GM12873 (cell line): Measurements from ENCODE around the gene KLHL29.
A peak's percentile ranks its signal among the peaks of the same experiment; 100 is the strongest.

Experiments
- TF ChIP-seq, protein P1 (sequence below): IDR thresholded peaks from 2 replicates; pipeline ENCODE4 v1.5.1; 2012; ENCODE audit warnings: low read depth, mild to moderate bottlenecking, moderate library complexity, low read length, control low read depth; ENCODE audit not compliant: insufficient read depth; ENCODE audit errors: missing control alignments

Gene KLHL29

DNA sequence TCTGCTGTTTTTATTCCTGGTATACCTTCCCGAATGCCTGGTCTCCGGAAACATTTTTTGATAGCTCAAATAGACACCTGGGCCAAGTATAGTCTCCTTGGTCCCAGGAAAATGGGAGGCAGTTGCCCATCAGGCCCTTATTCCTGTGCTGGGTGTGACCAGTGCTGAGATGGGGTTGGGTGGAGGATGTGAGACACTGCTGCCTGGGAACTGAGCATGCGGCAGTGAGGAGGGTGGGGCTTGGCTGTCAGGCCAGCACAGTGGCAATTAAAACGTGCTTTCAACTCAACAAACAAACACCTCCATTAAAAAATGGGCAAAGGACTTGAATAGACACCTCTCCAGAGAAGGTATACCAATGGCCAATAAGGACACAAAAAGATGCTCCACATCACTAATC lies 12.5 kb downstream of the KLHL29 start:
- TF ChIP-seq, protein P1, sequence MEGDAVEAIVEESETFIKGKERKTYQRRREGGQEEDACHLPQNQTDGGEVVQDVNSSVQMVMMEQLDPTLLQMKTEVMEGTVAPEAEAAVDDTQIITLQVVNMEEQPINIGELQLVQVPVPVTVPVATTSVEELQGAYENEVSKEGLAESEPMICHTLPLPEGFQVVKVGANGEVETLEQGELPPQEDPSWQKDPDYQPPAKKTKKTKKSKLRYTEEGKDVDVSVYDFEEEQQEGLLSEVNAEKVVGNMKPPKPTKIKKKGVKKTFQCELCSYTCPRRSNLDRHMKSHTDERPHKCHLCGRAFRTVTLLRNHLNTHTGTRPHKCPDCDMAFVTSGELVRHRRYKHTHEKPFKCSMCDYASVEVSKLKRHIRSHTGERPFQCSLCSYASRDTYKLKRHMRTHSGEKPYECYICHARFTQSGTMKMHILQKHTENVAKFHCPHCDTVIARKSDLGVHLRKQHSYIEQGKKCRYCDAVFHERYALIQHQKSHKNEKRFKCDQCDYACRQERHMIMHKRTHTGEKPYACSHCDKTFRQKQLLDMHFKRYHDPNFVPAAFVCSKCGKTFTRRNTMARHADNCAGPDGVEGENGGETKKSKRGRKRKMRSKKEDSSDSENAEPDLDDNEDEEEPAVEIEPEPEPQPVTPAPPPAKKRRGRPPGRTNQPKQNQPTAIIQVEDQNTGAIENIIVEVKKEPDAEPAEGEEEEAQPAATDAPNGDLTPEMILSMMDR: no peak

DNA sequence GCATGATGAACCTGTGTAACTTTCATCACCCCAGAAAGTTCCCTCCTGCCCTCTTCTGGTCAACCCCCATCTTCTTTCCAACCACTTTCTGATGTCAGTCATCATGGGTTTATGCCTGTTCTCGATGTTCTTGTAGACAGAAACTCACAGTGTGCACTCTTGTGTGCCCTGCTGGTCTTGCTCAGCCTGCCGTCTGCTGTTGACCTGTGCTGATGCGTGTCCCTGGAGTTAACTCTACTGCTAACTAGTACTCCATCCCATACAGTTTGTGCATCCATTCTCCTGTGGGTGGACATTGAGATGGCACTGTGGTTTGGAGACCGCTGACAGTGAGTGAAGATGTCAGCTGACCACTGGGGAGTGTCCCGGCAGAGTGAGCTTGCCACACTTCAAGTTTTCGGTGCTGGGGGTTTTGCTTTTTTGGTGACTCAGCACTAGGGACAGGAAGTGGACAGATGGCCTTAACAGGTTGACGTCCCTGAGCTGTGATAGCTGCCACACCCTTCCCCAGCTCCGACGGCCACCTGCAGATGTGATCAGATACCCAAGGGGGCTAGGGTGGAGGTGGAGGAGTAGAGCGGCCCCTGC lies 14.8 kb downstream of the KLHL29 start:
- TF ChIP-seq, protein P1: peak; percentile 44

DNA sequence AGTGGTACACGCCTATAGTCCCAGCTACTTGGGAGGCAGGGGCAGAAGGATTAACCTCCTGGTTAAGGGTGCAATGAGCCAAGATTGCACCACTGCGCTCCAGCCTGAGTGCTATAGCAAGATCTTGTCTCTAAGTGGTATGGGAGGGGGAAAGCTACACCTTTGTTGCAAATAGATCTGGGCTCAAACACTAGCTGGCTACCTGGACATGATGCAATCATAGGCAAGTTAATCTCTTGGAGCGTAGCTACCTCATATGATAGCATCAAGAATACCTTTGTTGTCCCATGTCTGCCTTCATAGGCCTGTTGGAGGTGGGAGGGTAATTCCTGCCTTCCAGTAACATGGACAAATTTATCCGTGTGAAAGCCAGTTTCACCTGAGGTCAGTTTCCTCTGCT lies 15.7 kb downstream of the KLHL29 start:
- TF ChIP-seq, protein P1: no peak

DNA sequence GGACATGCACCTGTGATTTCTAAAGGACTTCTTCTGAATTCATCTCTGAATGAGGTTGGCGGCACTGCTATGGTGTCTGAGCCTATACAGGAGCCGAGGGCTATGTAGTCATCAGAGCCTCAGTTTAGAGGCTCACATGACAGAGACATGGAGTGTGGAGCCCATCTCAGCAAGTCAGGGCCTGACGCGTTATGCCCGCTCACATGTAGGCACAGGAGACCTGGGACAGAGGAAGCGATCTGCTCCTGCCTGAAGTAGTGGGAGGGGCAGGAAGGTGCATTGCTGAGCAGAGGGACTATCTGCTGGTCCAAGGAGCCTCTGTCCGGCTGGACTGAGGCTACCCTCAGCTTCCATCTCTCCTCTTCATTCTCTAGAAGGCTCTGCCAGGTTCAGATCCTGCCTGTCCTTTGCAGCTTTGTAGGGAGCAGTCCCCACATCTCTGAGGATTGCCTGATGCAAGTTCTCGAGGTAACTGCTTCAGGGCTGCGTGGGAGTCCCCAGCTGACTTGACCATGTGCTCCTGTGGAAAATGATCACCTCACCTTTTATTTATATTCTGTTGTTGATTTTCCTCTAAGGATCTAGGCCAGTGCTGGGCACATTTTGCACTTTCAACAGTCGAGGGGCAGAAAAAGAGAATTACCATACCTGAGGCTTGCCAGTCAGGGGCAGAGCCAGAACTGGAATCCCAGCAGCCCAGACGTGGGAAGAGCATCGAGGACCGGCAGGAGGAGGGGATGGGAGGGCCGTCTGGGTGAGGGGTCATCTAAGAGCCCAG lies 16.6 kb downstream of the KLHL29 start:
- TF ChIP-seq, protein P1: no peak

DNA sequence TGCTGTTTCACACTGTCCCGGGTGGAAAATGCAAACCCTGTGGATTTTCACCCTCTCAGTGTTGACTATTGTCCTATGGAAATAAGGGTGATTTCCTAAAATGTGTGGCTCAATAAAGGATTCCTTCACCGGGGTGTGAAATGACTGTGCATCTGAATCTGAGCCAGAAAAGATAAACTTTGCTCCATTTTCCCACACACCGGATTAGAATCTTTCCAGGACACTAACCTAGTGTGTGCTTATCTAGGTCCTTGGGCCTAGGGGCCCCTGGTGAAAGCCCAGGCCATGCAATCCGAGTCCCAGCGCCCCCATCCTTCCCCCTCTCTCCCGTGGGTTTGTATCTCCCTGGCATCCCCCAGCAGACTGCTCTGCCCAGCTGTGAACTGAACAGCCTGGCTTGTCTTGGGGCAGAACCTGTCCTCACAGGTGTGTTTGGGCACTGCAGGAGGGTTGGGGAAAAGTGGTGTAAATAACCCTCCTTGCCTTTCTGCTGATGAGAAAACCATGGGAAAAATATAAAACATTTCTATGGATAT lies 17.3 kb downstream of the KLHL29 start:
- TF ChIP-seq, protein P1: no peak

DNA sequence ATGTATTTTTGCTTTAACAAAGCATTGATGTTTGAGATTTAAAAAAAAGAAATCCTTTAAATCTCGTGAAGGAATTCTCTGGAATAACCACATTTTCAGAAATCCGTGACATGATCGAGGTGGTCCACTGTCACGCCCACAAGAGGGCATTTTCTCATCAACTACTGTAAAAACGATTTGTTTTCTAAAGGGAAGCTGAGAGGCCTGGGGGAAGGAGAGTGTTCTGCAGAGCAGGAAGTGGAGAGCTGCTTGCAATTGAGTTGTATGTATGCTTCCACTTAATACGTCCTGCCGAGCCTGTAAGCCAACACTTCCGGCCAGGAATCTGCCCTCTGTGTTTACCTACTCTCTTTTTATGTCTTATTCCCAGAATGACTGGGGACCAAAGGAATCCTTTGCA lies 19.4 kb downstream of the KLHL29 start:
- TF ChIP-seq, protein P1: peak; percentile 26

DNA sequence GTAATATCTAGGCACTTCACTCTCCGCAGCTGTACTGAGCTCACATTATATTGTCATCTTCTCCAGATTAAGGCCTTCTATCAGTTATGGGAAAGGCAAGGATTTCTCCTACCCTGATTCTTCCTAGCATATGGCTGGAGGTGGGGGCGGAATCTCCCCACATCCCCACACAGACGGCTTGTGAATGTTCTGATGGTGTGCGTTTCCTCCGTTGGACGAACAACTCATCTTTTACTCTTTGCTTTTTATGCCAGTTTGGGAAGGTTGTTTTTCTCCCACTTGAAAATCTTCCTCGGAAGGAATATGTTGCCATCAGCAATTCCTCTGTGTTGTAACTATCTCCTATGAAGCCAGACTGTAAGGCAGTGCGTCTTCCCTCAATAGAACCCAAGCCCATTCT lies 24.3 kb downstream of the KLHL29 start:
- TF ChIP-seq, protein P1: no peak
